ENCODE measurements around the gene RAD54L.

DNA sequence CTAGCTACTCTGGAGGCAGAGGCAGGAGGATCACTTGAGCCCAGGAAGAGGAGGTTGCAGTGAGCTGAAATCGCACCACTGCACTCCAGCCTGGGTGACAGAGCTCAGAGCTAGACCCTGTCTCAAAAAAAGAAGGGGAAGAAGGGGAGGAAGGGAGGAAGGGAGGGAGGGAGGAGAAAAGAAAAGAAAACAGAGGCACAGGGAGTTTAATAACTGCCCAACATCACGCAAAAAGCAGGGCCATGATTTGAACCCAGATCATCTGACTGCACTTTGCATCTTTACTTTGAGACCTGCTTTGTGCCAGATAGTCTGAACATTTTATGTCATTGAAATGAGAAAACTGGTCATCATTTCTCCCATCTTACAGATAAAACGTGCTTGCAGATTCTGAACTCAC lies 42.4 kb upstream of the RAD54L start:
- TF ChIP-seq, protein P1, sequence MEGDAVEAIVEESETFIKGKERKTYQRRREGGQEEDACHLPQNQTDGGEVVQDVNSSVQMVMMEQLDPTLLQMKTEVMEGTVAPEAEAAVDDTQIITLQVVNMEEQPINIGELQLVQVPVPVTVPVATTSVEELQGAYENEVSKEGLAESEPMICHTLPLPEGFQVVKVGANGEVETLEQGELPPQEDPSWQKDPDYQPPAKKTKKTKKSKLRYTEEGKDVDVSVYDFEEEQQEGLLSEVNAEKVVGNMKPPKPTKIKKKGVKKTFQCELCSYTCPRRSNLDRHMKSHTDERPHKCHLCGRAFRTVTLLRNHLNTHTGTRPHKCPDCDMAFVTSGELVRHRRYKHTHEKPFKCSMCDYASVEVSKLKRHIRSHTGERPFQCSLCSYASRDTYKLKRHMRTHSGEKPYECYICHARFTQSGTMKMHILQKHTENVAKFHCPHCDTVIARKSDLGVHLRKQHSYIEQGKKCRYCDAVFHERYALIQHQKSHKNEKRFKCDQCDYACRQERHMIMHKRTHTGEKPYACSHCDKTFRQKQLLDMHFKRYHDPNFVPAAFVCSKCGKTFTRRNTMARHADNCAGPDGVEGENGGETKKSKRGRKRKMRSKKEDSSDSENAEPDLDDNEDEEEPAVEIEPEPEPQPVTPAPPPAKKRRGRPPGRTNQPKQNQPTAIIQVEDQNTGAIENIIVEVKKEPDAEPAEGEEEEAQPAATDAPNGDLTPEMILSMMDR (IDR thresholded peaks at IDR 0.05; ENCODE audit: insufficient read depth, low read length) = no peak
- no peak for TF ChIP-seq SPI1 (IDR thresholded peaks at IDR 0.05; ENCODE audit: borderline replicate concordance, low read depth)
- TF ChIP-seq GABPA (IDR thresholded peaks at IDR 0.05; ENCODE audit: low read depth) = no peak
- TF ChIP-seq POLR2AphosphoS5 (IDR thresholded peaks at IDR 0.05; ENCODE audit: low read depth) = no peak
